ENCODE results near the gene VPS13A. TPM values are rescaled to one million over a fixed set of nuclear protein-coding genes. Genes with fewer than 3 reads are reported as not detected.

Gene VPS13A
- total and polyA plus RNA-seq, 12 donors: 16.2 to 64.0 (median 32.2) TPM

- no peak for DNase-seq
- H3K27ac ChIP-seq: no peak overlapping the region
- H3K4me3 ChIP-seq: no peak overlapping the region
- H3K27me3 ChIP-seq: no peaks in the 10 kb centered on the region
- WGBS, 4 donors: 71 to 100% (median 95%) methylated on average over 1 of the region's 1 CpG
- TF ChIP-seq CTCF (IDR thresholded peaks at IDR 0.05): no peak
- TF ChIP-seq POLR2A (IDR thresholded peaks at IDR 0.05): no peak
- no peaks in the 10 kb centered on the region for H3K36me3 ChIP-seq (replicated peaks in 1 of 2)
- H3K4me1 ChIP-seq (replicated peaks in 1 of 2): no peaks in the 10 kb centered on the region
- intact Hi-C loops (cut with DNase I): no loop called here
- no peaks in the 10 kb centered on the region for H3K9me3 ChIP-seq (replicated peaks in 1 of 3)
Measured at GRCh38 chr9:77447646-77448045, 270.3 kb downstream of the VPS13A start.

- Histone ChIP-seq H3K27ac (no peak overlapping the region), H3K36me3 (replicated peaks in 1 of 2) (no peaks in the 10 kb centered on the region), H3K4me3 (no peak overlapping the region), H3K4me1 (replicated peaks in 1 of 2) (no peaks in the 10 kb centered on the region), H3K27me3 (no peaks in the 10 kb centered on the region), H3K9me3 (replicated peaks in 1 of 3) (no peaks in the 10 kb centered on the region)
- no peak for DNase-seq
- intact Hi-C loops (cut with DNase I): loop anchor here (10.0 kb wide), 2 partner anchors 195 to 585 kb away; partner anchors contain the start of genes GNA14 (in 1 of the 2) and GNAQ (in 1 of the 2)
- WGBS, 4 donors: 69 to 78% (median 74%) methylated on average over 11 to 12 of the region's 12 CpGs
- no peak for TF ChIP-seq CTCF (IDR thresholded peaks at IDR 0.05)
- TF ChIP-seq POLR2A (IDR thresholded peaks at IDR 0.05): no peak
Measured at GRCh38 chr9:77449240-77450084, 272.1 kb downstream of the VPS13A start.

GRCh38 chr9:77450085-77450475 is 272.7 kb downstream of the VPS13A start:
- DNase-seq: no peak
- Histone ChIP-seq H3K27me3 (no peaks in the 10 kb centered on the region), H3K4me3 (no peak overlapping the region), H3K4me1 (replicated peaks in 1 of 2) (no peaks in the 10 kb centered on the region), H3K27ac (no peak overlapping the region), H3K36me3 (replicated peaks in 1 of 2) (no peaks in the 10 kb centered on the region), H3K9me3 (replicated peaks in 1 of 3) (no peaks in the 10 kb centered on the region)
- no peak for TF ChIP-seq CTCF (IDR thresholded peaks at IDR 0.05)
- no peak for TF ChIP-seq POLR2A (IDR thresholded peaks at IDR 0.05)
- WGBS, 4 donors: 88 to 100% (median 95%) methylated on average over 4 of the region's 4 CpGs
- intact Hi-C loops (cut with DNase I): loop anchor here (10.0 kb wide), 2 partner anchors 195 to 585 kb away; partner anchors contain the start of genes GNA14 (in 1 of the 2) and GNAQ (in 1 of the 2)

- Histone ChIP-seq H3K4me1 (replicated peaks in 1 of 2) (no peaks in the 10 kb centered on the region), H3K27me3 (no peaks in the 10 kb centered on the region), H3K36me3 (replicated peaks in 1 of 2) (no peaks in the 10 kb centered on the region), H3K27ac (no peak overlapping the region), H3K9me3 (replicated peaks in 1 of 3) (no peaks in the 10 kb centered on the region), H3K4me3 (no peak overlapping the region)
- WGBS, 4 donors: 67 to 83% (median 74%) methylated on average over 3 to 4 of the region's 4 CpGs
- intact Hi-C loops (cut with DNase I): loop anchor here (10.0 kb wide), 2 partner anchors 193 to 583 kb away; partner anchors contain the start of genes GNA14 (in 1 of the 2) and GNAQ (in 1 of the 2)
- DNase-seq: no peak
- TF ChIP-seq POLR2A (IDR thresholded peaks at IDR 0.05) (no peak), CTCF (IDR thresholded peaks at IDR 0.05) (no peak)
Measured at GRCh38 chr9:77451507-77451906, 274.2 kb downstream of the VPS13A start.

Data from adrenal gland (tissue), 12 donors.